ENCODE data around the gene XYLT1.

Gene XYLT1

DNA sequence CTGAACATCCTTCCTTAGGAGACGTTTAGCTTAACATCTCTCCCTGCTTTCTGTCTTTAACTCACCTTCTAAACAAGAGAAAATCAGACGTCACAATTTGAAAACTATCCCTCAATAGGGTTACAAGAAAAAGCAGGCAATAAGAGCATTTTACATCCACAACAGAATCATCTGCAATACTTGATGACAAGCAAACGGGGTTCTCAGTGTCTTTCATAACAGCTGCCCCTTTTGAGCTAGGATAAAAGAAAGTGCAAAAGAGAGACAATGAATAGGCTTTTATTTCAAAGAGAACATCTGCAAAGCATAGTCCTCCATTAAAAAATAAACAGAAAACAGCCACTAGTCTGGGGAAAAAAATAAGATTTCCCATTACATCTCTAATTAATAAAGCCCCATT, 13.2 kb downstream of the XYLT1 start:
- TF ChIP-seq, protein P1, sequence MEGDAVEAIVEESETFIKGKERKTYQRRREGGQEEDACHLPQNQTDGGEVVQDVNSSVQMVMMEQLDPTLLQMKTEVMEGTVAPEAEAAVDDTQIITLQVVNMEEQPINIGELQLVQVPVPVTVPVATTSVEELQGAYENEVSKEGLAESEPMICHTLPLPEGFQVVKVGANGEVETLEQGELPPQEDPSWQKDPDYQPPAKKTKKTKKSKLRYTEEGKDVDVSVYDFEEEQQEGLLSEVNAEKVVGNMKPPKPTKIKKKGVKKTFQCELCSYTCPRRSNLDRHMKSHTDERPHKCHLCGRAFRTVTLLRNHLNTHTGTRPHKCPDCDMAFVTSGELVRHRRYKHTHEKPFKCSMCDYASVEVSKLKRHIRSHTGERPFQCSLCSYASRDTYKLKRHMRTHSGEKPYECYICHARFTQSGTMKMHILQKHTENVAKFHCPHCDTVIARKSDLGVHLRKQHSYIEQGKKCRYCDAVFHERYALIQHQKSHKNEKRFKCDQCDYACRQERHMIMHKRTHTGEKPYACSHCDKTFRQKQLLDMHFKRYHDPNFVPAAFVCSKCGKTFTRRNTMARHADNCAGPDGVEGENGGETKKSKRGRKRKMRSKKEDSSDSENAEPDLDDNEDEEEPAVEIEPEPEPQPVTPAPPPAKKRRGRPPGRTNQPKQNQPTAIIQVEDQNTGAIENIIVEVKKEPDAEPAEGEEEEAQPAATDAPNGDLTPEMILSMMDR (IDR thresholded peaks at IDR 0.05; ENCODE audit: borderline replicate concordance, insufficient read depth, low read depth, low read length), result no peak
- H3K4me3 ChIP-seq (ENCODE audit: low read depth, low read length), result no peak overlapping the region

DNA sequence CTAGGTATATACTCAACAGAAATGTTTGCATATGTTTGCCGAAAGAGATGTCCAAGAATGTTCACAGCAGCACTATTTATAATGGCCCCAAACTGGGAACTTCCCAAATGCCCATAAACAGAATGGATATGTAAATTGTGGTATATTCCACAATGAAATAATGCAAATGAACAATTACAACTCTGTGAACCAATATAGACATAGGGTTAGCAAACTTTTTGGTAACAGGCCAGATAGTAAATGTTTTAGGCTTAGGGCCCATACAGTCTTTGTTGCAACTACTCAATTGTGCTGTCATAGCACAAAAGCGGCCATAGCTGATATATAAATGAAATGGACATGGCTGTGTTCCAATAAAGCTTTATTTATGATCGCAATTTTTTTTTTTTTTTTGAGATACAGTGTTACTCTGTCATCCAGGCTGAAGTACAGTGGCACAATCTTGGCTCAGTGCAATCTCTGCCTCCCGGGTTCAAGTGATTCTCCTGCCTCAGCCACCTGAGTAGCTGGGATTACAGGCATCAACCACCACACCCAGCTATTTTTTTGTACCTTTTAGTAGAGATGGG, 16.5 kb downstream of the XYLT1 start:
- TF ChIP-seq, protein P1 (IDR thresholded peaks at IDR 0.05; ENCODE audit: borderline replicate concordance, insufficient read depth, low read depth, low read length), result no peak
- H3K4me3 ChIP-seq (ENCODE audit: low read depth, low read length), result no peak overlapping the region

DNA sequence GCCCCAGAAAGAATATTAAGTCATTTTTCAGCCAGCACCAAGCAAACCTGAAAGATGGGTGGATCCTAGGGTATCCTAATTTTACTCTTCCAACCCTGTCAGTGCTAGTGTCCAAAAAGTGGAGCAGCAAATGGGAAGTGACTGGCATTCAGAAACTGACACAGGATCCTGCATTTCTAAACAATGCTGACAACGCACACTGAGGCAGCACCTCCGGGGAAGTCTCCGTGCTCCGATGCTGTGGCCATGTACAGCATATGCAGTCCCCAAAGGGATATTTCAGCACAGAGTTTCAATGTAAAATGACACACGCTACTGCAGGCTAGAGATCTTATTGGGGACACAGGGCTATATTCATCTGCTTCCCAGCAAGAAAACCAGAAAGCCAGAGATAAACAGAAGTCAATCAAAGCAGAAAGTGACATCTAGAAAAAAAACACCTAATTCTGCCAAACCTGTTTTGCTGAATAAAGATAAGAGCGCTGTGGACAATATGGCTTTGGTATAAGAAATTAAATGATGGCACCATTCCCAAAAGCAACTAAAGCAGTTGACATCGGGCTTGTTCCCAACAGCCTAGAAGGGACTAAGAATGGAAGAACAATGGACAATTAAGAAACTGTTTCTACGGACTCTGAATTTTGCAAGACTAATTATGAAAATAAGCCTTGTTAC, 17.3 kb downstream of the XYLT1 start:
- TF ChIP-seq, protein P1 (IDR thresholded peaks at IDR 0.05; ENCODE audit: borderline replicate concordance, insufficient read depth, low read depth, low read length), result no peak
- no peak overlapping the region for H3K4me3 ChIP-seq (ENCODE audit: low read depth, low read length)

DNA sequence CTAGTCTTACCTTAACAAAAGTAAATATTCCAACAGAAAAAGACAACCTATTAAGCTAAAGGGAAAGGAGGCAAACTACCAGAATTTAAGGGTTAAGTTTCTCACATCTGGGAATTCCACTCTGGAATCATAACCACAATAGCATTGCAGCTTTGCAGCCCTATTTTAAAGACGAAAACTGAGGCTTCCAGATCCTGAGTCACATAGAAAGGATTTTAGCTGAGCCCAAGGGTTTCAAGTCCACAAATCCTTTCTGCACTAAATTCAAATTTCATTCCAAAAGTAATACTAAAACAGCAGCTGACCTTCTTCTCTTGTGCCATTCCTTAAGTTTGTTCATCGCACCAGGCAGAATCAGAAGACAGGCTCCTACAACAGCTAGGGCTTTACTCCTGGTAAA, 17.8 kb downstream of the XYLT1 start:
- TF ChIP-seq, protein P1 (IDR thresholded peaks at IDR 0.05; ENCODE audit: borderline replicate concordance, insufficient read depth, low read depth, low read length), result no peak
- no peak overlapping the region for H3K4me3 ChIP-seq (ENCODE audit: low read depth, low read length)

DNA sequence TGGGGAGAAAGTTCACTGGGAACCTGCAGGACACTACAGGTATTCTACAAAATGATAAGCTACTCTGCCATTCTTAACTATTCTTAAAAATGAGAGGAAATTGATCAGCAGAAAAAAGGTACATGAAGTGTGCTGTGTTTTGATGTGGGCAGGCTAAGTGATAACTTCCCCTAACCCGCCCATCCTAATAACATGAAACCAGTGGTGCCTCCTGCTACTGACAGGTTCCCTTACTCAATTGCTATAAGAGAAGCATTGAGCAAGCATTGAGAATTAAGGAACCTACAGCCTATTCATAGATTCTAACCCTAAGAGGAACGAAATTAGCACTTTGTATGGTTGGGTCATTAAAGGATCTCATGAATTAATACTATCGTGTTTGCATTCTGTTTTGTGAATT, 18.9 kb downstream of the XYLT1 start:
- H3K4me3 ChIP-seq (ENCODE audit: low read depth, low read length), result no peak overlapping the region
- TF ChIP-seq, protein P1 (IDR thresholded peaks at IDR 0.05; ENCODE audit: borderline replicate concordance, insufficient read depth, low read depth, low read length), result no peak

DNA sequence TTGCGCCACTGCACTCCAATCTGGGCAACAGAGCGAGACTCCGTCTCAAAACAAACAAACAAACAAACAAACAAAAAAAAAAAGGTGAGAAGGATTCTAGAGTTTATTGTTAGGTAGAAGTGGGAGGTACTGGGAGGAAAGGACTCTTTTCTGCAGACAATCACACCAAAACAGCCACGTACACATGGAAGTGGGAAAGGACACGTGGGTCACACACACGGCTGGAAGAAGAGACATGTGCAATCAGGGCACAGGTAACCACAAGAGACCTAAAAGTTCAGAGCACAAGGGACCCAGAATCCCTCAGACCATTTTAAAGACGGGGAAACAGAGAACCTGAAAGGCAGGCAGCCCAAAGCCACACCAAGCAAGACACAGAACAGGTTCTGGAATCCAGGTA, 20.5 kb downstream of the XYLT1 start:
- TF ChIP-seq, protein P1 (IDR thresholded peaks at IDR 0.05; ENCODE audit: borderline replicate concordance, insufficient read depth, low read depth, low read length), result no peak

More for the DNA sequence above, 20.5 kb downstream of the XYLT1 start:
- H3K4me3 ChIP-seq (ENCODE audit: low read depth, low read length), result no peak overlapping the region

All from GM12875 (cell line).